GM19240 (cell line): ENCODE measurements around the gene STXBP5.
"Not testable (repeated sequence)": the region's sequence is repeated elsewhere in the genome, so short reads cannot be mapped to it uniquely, and the experiment has no call there.

Experiments used
- DNase-seq: peaks from one replicate; pipeline ENCODE4 v3.0.0; 2011; ENCODE audit warnings: low spot score; ENCODE audit not compliant: insufficient read length

The STXBP5 gene

DNA sequence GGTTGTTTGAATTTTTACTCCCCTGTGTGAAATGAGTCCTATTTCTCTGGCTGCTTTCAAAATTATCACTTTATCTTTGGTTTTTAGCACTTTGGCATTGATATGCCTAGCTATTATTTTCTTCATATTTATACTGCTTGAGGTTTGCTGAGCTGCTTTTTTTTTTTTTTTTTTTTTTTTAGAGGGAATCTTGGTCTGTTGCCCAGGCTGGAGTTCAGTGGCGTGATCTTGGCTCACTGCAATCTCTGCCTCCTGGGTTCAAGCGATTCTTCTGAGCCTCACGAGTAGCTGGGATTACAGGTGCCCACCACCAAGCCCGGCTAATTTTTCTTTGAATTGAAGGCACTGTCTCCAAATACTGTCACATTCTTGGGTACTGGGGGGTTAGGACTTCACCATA is 40.6 kb downstream of the STXBP5 start:
- DNase-seq: no peak

DNA sequence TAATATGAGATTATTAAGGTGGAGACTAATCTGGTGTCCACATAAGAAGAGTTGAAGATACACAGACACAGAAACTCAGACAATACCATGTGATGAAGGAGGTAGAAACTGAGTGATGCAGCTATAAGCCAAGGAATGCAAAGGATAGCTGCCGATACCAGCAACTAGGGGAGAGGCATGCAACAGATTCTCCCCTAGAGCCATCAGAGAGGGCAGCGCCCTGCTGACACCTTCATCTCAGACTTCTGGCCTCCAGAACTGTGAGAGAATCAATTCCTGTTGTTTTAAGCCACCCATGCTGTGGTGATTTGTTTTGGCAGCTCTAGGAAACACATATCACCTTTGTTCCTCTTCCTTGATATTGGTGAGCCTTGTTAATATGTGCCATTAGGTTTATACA is 41.5 kb downstream of the STXBP5 start:
- DNase-seq: no peak

DNA sequence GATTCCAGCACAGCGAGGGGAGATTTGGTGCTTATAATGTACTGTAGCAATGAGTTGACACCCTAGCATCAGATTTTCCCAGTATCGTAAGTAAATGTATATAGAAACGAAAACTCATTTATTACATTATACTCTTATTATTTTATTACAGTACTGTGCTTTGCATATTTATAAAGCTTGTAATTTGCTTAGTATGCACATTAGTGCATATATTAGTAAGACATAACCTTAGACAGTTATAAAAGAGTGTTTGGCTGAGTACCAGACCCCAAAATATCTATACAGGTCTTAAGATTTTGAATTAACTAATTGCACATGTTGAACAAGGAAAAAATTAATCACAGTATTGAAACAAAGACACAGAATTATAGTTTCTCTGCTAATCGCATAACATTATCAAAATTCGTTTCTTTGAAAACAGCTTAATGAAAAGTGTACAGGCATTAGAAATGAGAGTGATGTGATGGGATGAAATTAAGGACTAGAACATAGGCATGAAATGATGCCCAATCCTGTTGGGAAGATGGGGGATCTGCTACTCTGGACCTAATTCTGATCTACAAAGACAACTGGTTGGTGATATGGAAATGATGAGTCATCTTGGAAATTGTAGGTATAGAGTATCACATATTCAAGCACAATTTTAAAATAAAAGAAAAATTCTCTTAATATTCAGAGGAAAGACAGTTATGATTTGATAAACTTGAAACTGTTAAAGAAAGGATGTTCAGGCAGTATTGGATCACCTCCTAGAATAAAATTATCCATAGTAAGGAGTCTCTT is 42.8 kb downstream of the STXBP5 start:
- DNase-seq: no peak

DNA sequence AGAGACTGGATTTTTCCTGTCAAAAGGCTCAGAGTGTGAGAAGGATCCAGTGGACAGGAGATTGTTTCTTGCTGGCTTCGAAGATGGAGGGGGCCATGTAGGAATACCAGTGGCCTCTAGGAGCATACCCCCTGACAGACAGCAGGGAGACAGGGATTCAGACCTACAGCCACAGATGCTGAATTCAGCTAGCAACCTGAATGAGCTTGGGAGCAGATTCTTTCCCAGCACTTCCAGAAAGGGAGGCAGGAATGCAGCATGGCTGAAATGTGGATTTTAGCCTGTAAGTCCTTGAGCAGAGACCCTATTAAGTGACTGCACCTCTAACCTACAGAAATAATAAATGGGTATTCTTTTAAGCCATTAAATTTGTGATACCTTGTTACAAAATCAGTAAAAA is 44.6 kb downstream of the STXBP5 start:
- no peak for DNase-seq

DNA sequence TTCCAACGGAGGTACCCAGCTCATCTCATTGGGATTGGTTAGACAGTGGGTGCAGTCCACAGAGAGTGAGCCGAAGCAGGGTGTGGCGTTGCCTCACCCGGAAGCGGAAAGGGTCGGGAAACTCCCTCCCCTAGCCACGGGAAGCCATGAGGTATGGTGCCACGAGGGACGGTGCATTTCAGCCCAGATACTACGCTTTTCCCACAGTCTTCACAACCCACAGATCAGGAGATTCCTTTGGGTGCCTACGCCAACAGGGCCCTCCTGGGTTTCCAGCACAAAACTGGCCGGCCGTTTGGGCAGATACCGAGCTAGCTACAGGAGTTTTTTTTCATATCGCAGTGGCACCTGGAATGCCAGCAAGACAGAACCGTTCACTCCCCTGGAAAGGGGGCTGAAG is 46.9 kb downstream of the STXBP5 start:
- DNase-seq: no peak

DNA sequence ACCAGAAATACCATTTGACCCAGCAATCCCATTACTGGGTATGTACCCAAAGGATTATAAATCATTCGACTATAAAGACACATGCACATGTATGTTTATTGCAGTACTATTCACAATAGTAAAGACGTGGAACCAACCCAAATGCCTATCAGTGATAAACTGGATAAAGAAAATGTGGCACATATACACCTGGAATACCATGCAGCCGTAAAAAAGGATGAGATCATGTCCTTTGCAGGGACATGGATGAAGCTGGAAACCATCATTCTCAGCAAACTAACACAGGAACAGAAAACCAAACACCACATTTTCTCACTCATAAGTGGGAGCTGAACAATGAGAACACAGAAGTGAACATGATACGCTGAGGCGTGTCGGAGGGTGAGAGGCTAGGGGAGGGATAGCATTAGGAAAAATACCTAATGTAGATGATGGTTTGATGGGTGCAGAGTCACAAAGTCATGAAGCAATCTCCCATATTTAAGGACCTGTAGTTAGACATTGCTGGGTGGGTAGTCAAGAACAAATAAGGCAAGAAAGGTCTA is 50.8 kb downstream of the STXBP5 start:
- not testable (repeated sequence) for DNase-seq

DNA sequence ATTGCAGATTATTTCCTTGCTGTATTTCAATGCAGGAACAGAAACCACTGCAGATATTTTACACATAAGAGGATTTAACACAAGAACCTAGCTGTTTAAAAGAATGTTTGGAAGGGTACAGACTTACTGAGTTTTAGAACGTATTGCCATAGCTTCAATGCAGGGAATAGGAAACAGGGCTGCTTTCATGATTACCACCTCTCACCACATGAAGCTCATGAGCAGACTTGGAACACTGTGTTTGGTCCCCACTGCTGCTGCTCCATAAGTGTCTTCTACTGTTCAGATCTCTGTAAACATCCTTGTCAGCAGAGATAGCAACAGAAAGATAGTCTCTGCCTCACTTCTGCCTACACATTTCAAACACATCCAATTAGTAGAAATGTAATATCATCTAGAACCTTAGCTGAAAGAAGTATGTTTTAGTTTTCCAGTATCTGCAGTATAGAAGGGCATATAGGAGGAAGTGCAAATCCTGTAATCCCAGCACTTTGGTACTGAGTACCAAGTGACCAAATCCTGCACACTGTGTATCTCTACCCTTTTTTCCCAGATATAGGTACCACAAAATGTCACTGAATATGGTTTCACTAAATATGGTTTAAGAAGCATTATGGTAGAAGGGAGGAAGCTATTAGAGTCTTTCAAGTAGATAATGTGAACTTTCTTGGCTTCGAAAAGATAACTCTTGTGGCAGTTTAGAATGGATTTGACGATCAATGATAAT is 51.9 kb downstream of the STXBP5 start:
- DNase-seq: no peak

DNA sequence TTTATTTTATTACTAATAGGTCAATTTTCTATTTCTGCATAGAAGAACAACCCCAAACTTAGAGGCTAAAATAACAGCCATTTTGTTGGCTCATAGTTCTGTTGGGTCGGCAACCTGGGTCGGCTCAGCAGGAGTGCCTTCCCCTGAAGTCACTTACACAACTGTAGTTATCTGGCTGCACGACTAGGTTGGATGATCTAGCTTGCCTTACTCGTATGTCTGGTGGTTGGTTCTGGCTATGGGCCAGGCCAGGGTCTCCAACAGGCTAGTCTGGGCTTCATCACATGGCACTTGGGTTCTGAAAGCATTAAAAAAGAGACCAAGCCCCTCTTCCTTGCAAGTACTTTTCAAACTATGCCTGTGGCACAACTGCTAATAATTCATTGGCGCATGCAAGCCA is 53.5 kb downstream of the STXBP5 start:
- no peak for DNase-seq

DNA sequence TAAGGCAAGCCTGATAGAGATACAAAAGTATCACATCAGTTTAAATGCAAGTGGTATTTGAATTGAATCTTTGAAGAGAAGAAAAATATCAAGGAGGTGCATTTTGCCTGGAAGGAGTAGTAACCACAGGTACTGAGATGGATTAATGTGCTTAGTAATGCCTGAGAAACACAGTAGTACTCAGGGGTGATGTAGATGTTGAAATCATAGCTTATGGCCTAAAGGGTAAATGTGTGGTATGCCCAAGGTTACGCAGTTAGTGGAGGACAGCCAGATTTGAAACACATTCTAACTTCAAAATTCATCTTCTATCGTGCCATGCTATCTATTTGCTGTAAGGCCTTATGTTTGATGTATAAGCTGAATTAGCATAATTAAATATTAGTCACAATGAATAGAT is 55.9 kb downstream of the STXBP5 start:
- DNase-seq: no peak

DNA sequence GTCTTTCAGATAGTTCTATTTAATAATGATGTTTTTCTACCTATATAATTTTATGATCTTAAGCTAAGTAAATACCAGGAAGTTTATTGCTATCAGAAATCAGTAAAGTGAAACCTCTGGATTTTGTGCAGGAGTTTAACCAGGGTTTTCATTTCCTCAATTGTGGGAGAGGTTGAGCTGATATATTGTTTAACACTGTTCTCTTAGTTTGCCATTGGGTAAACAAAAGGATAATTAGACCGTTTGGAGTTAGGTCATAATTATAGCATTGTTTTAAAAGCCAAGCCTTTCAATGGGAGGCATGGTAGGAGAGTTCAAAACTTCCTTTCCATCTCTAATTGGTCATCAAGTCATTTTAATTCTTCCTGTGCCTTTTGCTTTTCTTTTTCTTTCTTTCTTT is 58.7 kb downstream of the STXBP5 start:
- DNase-seq: no peak

DNA sequence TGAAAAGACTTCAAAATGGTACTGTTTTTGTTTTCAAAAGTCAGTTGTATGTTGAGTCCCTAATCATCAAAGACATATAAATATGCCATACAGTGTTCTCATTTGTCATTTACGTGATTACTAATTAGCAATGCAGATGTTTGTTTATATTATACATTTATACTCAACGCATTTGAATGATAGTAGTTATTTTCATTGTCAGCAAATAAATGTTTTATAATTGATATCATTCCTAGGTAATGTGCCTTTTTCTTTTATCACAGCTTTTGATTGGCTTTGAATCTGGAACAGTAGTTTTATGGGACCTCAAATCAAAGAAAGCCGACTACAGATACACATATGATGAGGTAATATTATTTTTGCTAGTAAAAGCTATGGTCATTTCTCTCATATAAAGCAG is 62.6 kb downstream of the STXBP5 start:
- DNase-seq: no peak

DNA sequence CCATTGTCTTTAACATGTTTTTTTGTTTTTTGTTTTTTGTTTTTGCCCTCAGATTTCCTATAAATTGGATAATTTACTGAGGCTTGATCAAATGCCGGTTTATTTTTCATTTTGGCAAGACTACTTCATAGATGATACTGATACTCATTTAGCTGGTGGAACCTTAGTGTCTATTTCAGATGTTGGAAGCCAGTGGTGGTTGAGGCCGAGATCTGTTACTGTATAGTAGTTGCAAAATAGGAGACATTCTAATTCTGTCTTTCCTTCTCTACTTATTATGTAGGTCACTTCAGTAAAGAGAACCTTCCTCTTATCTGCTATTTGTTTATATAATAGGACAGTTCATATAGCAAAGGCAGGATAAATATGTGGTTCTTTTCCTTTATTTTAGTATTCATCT is 63.4 kb downstream of the STXBP5 start:
- DNase-seq: no peak

DNA sequence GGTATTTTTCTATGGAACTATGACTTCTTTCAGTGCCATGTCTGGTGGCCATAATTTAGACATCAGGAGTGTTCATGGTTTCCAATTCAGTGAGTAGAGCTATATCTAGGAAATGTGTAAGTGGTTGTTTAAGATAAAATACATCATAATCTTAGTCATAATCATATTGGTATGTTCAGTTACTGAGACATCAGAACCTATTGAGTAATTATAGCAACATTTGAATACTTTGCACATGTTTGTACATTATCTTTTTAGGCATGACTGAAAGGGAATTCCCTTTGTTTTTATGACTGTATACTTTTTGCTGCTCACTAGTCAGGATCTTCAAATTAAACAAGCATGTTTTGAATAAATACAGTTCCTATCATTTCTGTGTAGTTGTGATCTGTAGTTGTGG is 64.0 kb downstream of the STXBP5 start:
- no peak for DNase-seq

DNA sequence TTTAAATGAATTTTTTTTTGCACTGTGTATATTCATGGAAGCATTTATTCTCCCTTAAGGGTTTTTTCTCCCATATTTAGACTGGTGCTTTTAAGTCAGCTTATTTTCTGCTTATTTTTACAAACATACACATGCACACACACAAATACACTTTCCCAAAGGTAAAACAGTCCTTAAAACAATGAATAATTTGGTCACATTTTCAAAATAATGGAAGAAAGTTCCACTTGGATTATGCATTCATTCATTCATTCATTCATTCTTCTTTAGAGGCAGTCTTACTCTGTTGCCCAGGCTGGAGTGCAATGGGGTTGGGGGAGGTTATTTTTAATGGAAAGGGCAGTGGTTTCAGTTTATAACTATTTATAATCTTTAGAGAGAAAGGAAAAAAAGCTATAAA is 69.8 kb downstream of the STXBP5 start:
- DNase-seq: no peak

DNA sequence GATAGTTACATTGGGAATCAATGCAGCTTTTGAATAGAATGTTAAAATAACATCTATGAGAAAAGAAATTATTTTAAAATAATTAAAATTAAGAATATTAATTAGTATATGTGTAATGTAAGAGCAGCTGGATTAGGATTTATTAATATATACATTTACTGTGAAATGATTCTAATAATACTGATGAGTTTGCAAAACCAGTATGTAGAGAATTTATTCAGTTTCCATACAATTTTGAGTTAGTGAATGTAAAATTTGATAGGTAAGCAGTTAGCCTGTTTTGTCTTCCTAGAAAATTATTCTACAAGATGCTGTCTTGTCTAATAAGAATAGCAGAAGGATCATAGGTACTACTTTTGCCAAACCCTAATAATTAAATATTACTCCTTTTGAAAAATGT is 70.6 kb downstream of the STXBP5 start:
- no peak for DNase-seq

DNA sequence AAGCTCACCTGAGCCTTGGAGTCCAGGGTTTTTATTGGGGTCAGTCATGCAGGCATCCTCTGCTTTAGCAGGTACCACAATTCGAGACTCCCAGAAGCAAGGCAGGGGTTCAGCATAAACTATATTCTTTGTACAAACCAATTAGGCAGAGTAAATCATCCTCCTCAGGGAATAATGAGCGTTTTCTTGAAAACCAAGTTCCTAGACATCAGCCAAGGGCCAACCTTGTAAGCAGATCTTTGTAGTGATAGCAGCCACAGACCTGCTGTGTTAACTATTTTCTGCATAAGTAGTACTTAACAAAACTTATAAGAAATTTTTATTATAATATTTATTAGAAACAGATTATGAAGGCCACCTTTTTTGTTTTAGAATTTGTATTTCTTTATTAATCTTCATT is 74.7 kb downstream of the STXBP5 start:
- DNase-seq: no peak

DNA sequence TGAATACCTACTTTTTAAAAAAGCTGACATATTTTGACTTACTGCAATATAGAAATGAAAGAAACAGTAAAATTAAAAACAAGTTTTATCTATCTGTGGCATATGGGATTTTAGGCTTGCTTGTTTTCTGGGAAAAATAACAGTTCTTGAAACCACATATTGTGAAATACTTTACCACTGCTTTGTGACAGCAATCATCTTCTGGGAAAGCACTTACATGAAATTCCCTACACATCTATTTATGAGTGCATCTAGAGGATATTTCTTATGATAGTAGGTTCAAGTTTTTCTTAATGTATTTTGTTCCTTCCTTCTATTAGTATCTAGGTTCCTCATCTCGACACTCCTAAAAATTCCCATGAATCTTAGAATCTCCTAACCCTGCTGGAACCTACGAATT is 75.2 kb downstream of the STXBP5 start:
- no peak for DNase-seq

DNA sequence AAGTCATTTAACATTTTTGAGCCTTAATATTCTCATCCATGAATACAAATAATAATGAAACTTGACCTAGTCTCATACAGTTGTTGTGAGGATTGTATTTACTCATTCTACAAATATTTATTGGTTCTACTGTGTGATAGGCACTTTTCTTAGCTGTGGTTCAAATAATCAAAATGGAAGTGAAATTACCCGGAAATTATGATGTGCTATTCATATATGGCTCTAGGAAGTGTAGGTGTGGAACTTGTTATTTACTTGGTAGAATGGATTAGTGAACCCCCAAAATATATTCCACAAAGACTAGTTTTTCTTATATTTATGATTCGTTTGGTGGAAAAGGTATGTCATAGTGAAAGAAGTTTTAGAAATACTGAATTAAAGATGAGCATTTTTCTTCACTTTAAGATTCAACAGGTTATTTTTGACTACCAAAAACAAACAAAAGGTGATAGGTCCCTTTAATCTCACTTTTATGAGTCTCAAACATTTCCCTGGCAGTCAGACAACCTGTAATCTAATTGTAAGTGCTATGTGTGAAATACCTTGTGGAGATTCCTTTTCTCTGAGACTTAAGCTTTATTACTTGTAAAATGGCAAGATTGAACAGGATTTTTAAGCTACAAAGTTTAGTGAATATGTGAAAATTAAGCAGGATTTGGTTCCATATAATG is 77.8 kb downstream of the STXBP5 start:
- no peak for DNase-seq

DNA sequence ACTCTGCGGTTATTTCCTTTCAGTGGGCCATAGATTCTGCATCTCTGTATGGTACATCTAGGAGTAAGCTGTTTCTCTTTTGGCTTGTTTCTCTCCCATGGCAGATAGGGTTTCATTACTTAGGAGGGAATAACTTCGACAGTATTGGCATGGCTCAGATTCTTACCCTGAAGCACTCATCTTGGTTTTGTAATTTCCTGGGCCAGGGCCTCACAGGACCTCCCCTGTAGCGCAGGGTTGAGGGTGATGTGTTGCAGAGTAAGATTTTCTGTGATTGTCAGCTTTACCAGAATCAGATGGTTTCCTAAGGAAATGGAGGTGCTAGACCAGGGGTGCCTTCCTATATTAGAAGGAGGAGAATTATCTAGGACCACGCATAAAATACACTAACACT is 78.3 kb downstream of the STXBP5 start:
- DNase-seq: no peak

DNA sequence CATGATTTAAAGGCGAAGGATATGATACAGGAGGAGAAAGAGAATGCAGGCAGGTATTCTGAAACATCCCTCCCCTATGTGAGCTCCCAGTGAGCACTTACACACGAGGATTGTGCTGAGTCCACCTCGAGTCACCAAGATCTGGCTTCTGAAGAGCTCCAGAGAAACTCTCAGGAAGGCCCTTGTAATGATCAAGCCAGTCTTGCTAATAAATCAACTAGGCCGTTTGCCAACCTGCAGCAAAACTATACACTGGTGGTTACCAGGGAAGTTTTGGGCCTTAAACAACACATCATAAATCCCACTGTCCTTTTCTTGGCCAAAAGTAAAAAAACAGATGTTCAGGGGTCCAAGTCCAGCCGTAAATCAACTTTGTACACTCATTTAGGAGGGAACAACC is 79.2 kb downstream of the STXBP5 start:
- no peak for DNase-seq

DNA sequence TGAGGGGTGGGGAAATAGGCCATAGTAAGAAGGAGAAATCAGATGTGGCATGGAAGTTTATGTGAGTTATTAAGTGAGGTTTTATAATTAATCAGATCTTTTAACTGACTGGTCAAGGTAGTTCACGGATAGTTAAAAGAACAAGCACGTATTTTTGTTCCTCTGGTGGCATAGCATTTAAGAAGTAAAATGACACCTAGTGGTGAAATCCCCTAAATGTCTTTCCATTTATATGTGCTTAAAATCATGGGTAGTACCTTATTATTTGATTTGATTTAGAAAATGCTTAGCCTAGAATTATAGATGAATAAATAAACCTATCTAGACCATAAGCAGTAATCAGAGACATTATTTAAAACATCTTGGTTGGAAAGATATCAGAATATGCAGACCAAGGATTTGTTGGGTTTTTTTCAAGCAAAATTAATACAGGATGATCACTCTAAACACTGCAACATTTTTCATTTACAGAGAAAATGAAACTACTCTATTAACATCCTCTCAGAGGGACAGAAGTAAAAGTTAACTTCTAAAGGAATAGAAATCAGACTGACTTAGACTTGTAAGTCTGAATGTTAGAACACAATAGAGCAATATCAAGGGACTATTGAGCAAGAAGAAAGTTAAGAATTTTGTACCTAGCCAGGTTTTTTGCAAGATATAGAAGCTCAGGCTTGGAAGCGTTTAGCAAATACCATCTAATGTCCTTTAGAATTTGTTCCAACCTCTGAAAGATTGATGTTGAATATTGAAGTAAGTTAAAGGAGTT is 81.1 kb downstream of the STXBP5 start:
- DNase-seq: no peak

DNA sequence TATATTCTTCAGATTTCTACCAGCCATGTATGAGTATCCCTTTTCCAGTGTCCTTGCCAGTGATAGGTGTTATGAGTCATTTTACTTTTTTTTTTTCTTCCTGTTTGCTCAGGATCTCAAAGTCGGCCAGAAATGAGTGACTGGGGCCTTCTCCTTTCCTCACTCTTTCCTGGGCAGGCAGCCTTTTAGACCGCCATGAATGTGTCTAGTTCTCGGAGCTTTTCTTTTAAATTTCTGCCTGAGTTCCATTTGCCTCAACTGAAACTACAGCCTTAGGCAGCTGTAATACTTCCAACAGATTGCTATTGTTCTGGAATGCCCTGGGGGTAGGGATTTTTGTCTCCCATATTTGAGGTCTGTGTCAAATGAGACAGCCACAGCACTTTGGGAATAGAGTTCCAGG is 83.7 kb downstream of the STXBP5 start:
- DNase-seq: no peak
